ENCODE data around the gene RASIP1.

Gene RASIP1

GRCh38 chr19:48670699-48671445, 69.5 kb downstream of the RASIP1 start:
- no peak for DNase-seq

Measured in NCI-H748 treated with DMSO at 0.1 percent for 48 hours (cell line).